Stomach (tissue), 4 donors: ENCODE measurements around the gene TROAP.

Experiments
- CTCF ChIP-seq, 7 experiments: fragments of 450-650 bp in 4 of 7; fragments of 200-600 bp in 3 of 7; sonication (generic) in 3 of 7; IDR thresholded peaks; one replicate each; pipeline ENCODE4 v1.5.1; 2016 to 2019; ENCODE audit warnings: antibody characterized with exemption in 7 of 7, control low read depth in 2 of 7, mild to moderate bottlenecking in 1 of 7
- EP300 ChIP-seq: sonication (generic); formaldehyde crosslinking; IDR thresholded peaks from one replicate; pipeline ENCODE4 v1.6.1; 2017; ENCODE audit warnings: antibody characterized with exemption
- POLR2AphosphoS5 ChIP-seq, 3 donors: sonication (generic); formaldehyde crosslinking; IDR thresholded peaks; one replicate each; pipeline ENCODE4 v1.6.1; 2016; ENCODE audit warnings: antibody characterized with exemption in 3 of 3

- TF ChIP-seq CTCF (IDR thresholded peaks at IDR 0.05), result no peak
- TF ChIP-seq POLR2AphosphoS5 (IDR thresholded peaks at IDR 0.05), result no peak
- no peak for TF ChIP-seq EP300
Measured at GRCh38 chr12:49309386-49309785, 13.7 kb upstream of the TROAP start.
